Nephron progenitor cell (in vitro differentiated cells): ENCODE results near the gene HIVEP3.

Experiments
- DNase-seq: peaks from one replicate; pipeline ENCODE4 v3.0.0; 2021
- H3K27ac Mint-ChIP-seq: 2 replicates; pipeline ENCODE4 v1.8.0; 2021; ENCODE audit warnings: mild to moderate bottlenecking, moderate library complexity, mixed read lengths
- H3K27me3 Mint-ChIP-seq: 2 replicates; pipeline ENCODE4 v1.8.0; 2021; ENCODE audit warnings: mild to moderate bottlenecking, low read depth, mixed read lengths; ENCODE audit not compliant: poor library complexity
- H3K36me3 Mint-ChIP-seq: 2 replicates; pipeline ENCODE4 v1.8.0; 2021; ENCODE audit warnings: low read depth, mixed read lengths
- H3K4me1 Mint-ChIP-seq: 2 replicates; pipeline ENCODE4 v1.8.0; 2021; ENCODE audit warnings: mixed read lengths
- H3K4me3 Mint-ChIP-seq: 2 replicates; pipeline ENCODE4 v1.8.0; 2021; ENCODE audit warnings: mild to moderate bottlenecking, moderate library complexity, mixed read lengths
- H3K9me3 Mint-ChIP-seq: 2 replicates; pipeline ENCODE4 v1.8.0; 2021; ENCODE audit warnings: mild to moderate bottlenecking, moderate library complexity, mixed read lengths
- CTCF ChIP-seq: fragments of 200-600 bp; sonication (generic); IDR thresholded peaks from 2 replicates; pipeline ENCODE4 v1.5.0; 2021; ENCODE audit warnings: antibody characterized with exemption

Gene HIVEP3

GRCh38 chr1:41646186-41646585 lies 272.5 kb downstream of the HIVEP3 start:
- no peak for TF ChIP-seq CTCF
- H3K4me3 Mint-ChIP-seq = no peak overlapping the region
- H3K36me3 Mint-ChIP-seq = no peaks in the 10 kb centered on the region
- peaks cover 12% of the 10 kb centered on the region for H3K27me3 Mint-ChIP-seq
- H3K27ac Mint-ChIP-seq = no peak overlapping the region
- H3K9me3 Mint-ChIP-seq = no peaks in the 10 kb centered on the region
- peaks cover 12% of the 10 kb centered on the region for H3K4me1 Mint-ChIP-seq
- DNase-seq = no peak

GRCh38 chr1:41645062-41645461 lies 273.7 kb downstream of the HIVEP3 start:
- H3K27ac Mint-ChIP-seq = no peak overlapping the region
- no peak overlapping the region for H3K4me3 Mint-ChIP-seq
- no peak for DNase-seq
- H3K9me3 Mint-ChIP-seq = no peaks in the 10 kb centered on the region
- no peaks in the 10 kb centered on the region for H3K36me3 Mint-ChIP-seq
- H3K4me1 Mint-ChIP-seq = peaks cover 9% of the 10 kb centered on the region
- peaks cover 12% of the 10 kb centered on the region for H3K27me3 Mint-ChIP-seq
- TF ChIP-seq CTCF = no peak

GRCh38 chr1:41642922-41643821 lies 275.6 kb downstream of the HIVEP3 start:
- no peak overlapping the region for H3K27ac Mint-ChIP-seq
- H3K9me3 Mint-ChIP-seq = no peaks in the 10 kb centered on the region
- TF ChIP-seq CTCF = no peak
- peaks cover 12% of the 10 kb centered on the region for H3K27me3 Mint-ChIP-seq
- H3K4me3 Mint-ChIP-seq = no peak overlapping the region
- peaks cover 7% of the 10 kb centered on the region for H3K4me1 Mint-ChIP-seq
- H3K36me3 Mint-ChIP-seq = no peaks in the 10 kb centered on the region
- DNase-seq = no peak

- no peak for TF ChIP-seq CTCF
- Mint-ChIP-seq H3K36me3 (no peaks in the 10 kb centered on the region), H3K27me3 (peaks cover 10% of the 10 kb centered on the region), H3K9me3 (no peaks in the 10 kb centered on the region), H3K4me1 (peaks cover 7% of the 10 kb centered on the region), H3K4me3 (no peak overlapping the region), H3K27ac (no peak overlapping the region)
- no peak for DNase-seq
These were observed 276.7 kb downstream of the HIVEP3 start for GRCh38 chr1:41641941-41642527.

GRCh38 chr1:41641475-41641814 lies 277.3 kb downstream of the HIVEP3 start:
- Mint-ChIP-seq H3K4me3 (no peak overlapping the region), H3K4me1 (peaks cover 7% of the 10 kb centered on the region), H3K27ac (no peak overlapping the region), H3K27me3 (peaks cover 10% of the 10 kb centered on the region), H3K36me3 (no peaks in the 10 kb centered on the region), H3K9me3 (no peaks in the 10 kb centered on the region)
- no peak for TF ChIP-seq CTCF
- no peak for DNase-seq
